ENCODE measurements around the gene RARS1.
"Not testable (repeated sequence)": the region's sequence is repeated elsewhere in the genome, so short reads cannot be mapped to it uniquely, and the experiment has no call there.

Gene RARS1

DNA sequence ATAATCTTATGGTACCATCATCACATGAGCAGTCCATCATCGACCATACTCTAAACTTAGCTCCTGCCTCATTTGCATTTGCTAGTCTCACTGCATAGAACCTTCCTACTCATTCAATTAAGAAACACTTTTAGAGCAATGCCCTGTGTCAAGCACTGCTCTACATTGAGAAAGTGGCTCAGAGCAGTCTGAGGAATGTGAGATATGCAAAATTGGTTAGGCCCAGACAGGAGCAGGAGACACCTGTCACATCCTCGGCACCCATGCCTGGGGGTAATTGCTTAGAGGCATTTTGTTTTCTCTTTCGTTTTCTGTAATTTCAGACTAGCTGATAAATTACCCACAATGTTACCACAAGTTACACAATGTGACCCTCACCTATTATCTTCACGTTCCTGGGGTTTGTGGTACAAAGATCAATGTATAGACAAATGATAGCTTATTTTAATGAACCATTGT, 4.9 kb upstream of the RARS1 start:
- DNase-seq (ENCODE audit: low read depth): no peak

DNA sequence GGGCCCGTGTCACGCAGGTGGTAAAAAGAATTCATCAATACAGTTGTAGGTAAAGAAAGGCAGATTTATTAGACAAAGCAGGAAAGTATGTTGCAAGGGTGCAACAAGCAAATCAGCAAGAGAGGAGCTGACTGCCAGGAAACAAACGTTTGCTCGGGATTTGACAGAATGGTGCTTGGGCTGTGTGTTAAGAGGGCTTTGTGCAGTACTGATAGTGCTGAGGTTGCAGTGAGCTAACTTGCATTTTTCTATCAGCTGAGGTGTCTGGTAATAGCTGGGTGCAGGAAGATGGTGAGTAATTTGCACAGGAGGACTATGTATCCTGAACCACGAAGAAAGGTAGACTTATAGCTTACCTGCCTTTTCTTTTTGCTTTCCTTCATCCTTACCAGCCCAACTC, 3.9 kb upstream of the RARS1 start:
- no peak for DNase-seq (ENCODE audit: low read depth)

DNA sequence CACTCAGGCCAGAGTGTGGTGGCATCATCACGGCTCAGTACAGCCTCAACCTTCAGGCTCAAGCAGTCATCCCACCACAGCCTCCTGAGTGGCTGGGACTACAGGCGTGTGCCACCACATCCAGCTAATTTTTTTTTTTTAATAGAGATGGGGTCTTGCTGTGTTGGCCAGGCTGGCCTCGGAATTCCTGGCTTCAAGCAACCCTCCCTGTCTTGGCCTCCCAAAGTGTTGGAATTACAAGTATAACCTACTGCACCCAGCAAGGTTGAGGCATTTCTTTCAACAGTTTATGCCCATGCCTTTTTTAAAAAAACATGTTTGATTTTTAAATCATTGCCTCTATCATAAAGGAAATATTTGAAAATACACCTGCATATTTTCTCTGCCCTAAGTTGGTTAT, 2.8 kb downstream of the RARS1 start:
- no peak for DNase-seq (ENCODE audit: low read depth)

- no peak for DNase-seq (ENCODE audit: low read depth)
These were observed 7.8 kb downstream of the RARS1 start for GRCh38 chr5:168494057-168494555.

GRCh38 chr5:168502563-168503237, 16.4 kb downstream of the RARS1 start:
- DNase-seq (ENCODE audit: low read depth): no peak

DNA sequence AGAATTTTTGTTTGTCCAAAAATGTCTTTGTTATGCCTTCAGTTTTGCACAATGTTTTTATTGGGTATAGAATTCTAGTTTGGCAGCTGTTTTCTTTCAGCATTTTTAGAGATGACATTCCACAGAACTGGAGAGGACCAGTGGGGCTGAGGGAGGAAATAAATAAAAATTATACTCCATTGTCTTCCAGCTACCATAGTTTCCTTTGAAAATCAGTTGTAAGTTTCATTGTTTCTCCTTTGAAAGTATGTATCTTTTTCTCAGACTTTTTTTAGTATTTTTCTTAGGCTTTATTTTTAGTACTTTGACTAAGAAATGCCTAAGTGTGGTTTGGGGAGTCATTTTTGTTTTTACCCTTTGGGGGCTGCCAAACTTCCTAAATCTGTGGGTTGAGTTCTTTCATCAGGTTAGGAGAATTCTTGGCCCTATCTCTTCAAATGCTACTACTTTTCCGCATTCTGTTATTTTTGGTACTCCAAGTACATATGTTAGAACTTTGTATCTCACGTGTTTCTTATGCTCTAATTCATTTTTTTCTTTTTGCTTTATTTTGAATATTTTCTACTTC, 27.7 kb downstream of the RARS1 start:
- DNase-seq (ENCODE audit: low read depth): no peak

- no peak for DNase-seq (ENCODE audit: low read depth)
These were observed 39.6 kb downstream of the RARS1 start for GRCh38 chr5:168525856-168526255.

- DNase-seq (ENCODE audit: low read depth): no peak
These were observed 41.6 kb downstream of the RARS1 start for GRCh38 chr5:168527756-168528295.

GRCh38 chr5:168528521-168529373, 42.5 kb downstream of the RARS1 start, which contains the start of gene FBLL1:
FBLL1 (plus strand) TSS chr5:168529305; CDS start chr5:168529505, 200 bp downstream.
- DNase-seq (ENCODE audit: low read depth): no peak

DNA sequence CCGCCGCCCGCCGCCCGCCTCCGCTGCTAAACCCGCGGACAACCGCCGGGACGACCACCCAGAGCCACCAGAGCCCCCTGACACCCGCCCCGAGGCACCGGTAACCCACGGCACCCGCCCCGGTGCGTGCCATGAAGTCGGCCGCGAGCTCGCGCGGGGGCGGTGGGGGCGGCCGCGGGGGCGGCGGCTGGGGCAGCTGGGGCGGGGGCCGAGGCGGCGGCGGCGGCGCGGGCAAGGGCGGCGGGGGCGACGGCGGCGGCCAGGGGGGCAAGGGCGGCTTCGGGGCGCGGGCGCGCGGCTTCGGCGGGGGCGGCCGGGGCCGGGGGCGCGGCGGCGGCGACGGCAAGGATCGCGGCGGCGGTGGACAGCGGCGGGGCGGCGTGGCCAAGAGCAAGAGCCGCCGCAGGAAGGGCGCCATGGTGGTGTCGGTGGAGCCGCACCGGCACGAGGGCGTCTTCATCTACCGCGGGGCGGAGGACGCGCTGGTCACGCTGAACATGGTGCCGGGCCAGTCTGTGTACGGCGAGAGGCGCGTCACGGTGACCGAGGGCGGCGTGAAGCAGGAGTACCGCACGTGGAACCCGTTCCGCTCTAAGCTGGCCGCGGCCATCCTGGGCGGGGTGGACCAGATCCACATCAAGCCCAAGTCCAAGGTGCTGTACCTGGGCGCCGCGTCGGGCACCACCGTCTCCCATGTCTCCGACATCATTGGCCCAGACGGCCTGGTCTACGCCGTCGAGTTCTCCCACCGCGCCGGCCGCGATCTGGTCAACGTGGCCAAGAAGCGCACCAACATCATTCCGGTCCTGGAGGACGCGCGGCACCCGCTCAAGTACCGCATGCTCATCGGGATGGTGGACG, 43.3 kb downstream of the RARS1 start:
- no peak for DNase-seq (ENCODE audit: low read depth)

GRCh38 chr5:168530621-168531150, 44.4 kb downstream of the RARS1 start:
- DNase-seq (ENCODE audit: low read depth): no peak

GRCh38 chr5:168531191-168531590, 44.9 kb downstream of the RARS1 start:
- no peak for DNase-seq (ENCODE audit: low read depth)

- no peak for DNase-seq (ENCODE audit: low read depth)
These were observed 46.0 kb downstream of the RARS1 start for GRCh38 chr5:168531987-168532864.

DNA sequence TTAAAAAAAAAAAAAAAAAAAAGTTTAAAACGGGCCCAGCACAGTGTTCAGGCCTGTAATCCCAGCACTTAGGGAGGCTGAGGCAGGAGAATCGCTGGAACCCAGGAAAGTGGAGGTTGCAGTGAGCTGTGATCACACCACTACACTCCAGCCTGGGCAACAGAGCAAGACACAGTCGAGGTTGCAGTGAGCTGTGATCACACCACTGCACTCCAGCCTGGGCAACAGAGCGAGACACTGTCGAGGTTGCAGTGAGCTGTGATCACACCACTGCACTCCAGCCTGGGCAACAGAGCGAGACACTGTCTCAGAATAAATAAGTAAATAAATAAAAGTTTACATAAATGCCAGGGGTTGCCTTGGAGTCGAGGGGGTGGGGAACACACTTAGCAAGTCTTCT, 48.1 kb downstream of the RARS1 start:
- DNase-seq (ENCODE audit: low read depth): not testable (repeated sequence)

DNA sequence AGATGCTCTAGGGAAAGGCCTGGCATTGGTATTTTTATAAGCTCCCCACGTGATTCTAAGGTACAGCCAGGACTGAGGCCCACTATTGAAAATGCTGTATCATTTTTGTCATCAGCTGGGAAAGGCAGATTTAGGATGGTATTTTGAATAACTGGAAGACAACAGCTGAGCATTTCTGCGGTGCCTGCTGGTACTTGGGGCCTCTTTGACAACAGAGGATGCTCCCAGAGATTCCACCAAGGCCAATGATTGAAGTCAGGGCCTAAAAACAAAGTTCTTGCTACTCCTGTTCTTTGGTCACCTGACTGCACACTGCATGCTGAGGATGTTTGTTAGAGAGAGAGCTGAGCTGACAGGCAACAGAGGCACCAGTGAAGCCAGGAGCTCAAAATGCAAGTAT, 50.9 kb downstream of the RARS1 start:
- DNase-seq (ENCODE audit: low read depth): no peak

DNA sequence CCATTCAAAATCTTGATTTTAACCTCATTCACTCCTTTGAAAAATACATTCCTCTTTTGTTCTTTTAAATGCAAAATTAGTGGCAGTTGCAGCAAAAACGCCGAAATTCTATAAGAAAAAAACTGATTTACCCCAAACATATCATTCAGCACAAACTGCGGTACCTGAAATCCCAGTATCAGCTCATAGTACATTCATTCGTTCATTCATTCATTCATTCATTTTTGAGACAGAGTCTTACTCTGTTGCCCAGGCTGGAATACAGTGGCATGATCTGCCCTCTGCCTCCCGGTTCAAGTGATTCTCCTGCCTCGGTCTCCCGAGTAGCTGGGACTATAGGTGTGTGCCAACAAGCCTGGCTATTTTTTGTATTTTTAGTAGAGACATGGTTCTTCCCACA, 63.3 kb downstream of the RARS1 start:
- DNase-seq (ENCODE audit: low read depth): no peak

DNA sequence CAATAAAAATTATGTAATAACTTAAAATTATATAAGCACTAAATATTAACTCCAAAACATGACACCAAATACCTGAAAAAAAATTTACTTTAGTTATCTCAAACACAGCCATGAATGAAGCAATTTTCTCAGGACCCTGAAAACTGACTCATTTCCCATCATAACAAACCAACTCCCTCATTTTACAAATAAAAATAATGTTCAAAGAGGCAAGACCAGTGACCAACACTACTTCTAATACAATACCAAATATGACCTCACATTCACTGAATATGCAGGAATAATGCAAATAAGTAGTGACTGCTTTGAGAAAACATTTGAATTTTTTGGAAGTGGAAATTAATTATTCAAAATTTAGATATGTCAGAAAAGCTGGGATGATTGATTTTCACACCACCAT, 64.4 kb downstream of the RARS1 start:
- no peak for DNase-seq (ENCODE audit: low read depth)

DNA sequence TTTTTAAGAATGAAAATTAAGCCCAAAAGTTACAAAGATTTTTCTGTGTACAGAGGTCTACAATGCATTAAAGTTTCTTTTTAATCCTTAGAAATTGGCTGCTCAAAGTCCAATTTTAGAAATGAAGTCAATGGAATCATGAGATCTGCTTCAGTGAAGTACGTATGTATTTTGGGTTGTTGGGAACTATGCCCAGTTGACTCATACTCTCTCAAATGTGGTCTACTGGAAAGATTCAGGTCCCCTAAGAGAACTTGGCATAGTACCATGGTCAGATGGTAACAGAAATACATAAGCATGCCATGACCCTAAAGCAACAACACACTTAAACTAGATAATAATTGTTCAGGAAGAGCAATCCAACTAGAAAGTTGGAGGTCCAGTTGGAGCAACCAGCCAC, 65.9 kb downstream of the RARS1 start:
- DNase-seq (ENCODE audit: low read depth): no peak

DNA sequence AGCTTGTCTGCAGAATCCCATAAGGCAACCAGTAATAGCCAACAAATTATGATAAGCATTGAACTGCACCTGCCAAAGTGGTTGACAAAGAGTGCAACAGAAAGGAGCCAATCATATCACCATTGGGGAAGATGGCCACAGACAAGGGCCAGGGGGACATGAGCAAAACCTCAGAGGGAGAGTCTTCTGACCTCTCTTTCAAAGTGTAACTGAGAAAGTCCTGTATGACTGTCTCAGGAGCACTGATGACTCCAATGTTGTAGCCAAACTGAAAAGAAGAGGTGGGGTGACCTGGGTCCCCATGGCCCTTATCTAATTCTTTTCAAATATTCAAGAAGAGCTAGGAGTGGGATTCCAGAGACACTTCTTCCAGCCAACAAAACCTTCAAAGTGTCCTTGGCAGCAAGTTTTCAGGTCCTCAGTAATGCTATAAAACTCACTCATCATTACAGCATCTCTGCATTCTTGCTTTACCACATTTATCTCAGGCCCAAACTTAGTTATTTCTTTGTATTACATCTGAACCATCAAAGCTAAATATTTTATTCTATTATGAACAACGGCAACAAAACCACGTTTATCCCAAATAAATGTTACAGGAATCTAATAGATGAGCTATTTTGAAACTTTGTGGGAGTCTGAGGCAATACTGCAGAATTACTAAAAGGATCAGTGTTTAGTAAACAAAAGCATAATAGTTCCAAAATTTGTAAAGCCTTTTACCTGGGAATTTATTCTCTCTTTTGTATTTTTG, 67.3 kb downstream of the RARS1 start:
- no peak for DNase-seq (ENCODE audit: low read depth)

DNA sequence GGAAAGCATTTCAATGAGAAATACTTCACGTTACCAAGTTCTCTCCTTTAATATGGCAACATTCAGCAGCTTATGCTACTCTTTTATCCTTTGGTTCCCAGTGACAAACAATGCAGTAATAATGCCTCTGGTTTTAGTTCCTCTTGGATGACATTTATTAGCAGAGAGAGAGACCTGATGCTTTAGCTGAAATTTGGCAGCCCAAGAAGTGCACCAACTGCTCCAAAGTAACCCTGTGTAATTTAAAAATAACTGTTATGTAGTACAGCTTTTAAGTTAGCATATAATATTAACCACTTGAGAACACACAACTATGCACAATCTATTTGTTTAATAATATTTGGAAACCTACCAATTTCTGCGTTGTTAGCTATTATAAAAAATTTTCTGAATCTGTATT, 71.1 kb downstream of the RARS1 start:
- DNase-seq (ENCODE audit: low read depth): no peak
